PC-3 (cell line): ENCODE data around the gene HADHB. TPM values are rescaled to one million over a fixed set of nuclear protein-coding genes. Genes with fewer than 3 reads are reported as not detected.

Experiments
- ATAC-seq: fragments of 200-7000 bp; cut with Tn5 transposase; 2 replicates; pipeline ENCODE4 v1.9.1; 2020; ENCODE audit warnings: mild to moderate bottlenecking, moderate library complexity
- BruUV-seq: library from RNA; stranded (reverse); fragments of 400-500 nt; replicated peaks from 2 replicates; lab custom pipeline; 2021; lab: Mats Ljungman, UMichigan
- CTCF ChIA-PET: fragments of 300-600 bp; sonication (Branson Sonifier 250); formaldehyde crosslinking; loops from one replicate; lab custom pipeline; 2022; ENCODE audit warnings: antibody characterized with exemption; lab: Charles Lee
- POLR2A ChIA-PET: fragments of 300-600 bp; sonication (Branson Sonifier 250); formaldehyde crosslinking; loops from one replicate; lab custom pipeline; 2022; ENCODE audit warnings: antibody characterized with exemption; ENCODE audit not compliant: unreplicated experiment; lab: Charles Lee
- DNase-seq: peaks from one replicate; pipeline ENCODE4 v3.0.0-alpha.2; 2015
- H2AFZ ChIP-seq: fragments of 300-600 bp; sonication (generic); 2 replicates; pipeline ENCODE4 v1.6.0; 2016; ENCODE audit warnings: antibody characterized with exemption, low read length
- H3F3A ChIP-seq: fragments of 300-600 bp; sonication (generic); one replicate; pipeline ENCODE4 v1.6.0; 2017; ENCODE audit warnings: antibody characterized with exemption, low read length, control low read depth, mild to moderate bottlenecking; ENCODE audit not compliant: unreplicated experiment
- H3K27ac ChIP-seq: fragments of 300-600 bp; sonication (generic); 2 replicates; pipeline ENCODE4 v1.5.1; 2016; ENCODE audit warnings: mild to moderate bottlenecking, low read length
- H3K27me3 ChIP-seq: fragments of 300-600 bp; sonication (generic); 2 replicates; pipeline ENCODE4 v1.6.1; 2016; ENCODE audit warnings: low read length, mixed read lengths
- H3K36me3 ChIP-seq: fragments of 300-600 bp; sonication (generic); 2 replicates; pipeline ENCODE4 v1.6.1; 2016; ENCODE audit warnings: low read depth, mixed run types, low read length, mixed read lengths
- H3K4me1 ChIP-seq: fragments of 300-600 bp; sonication (generic); 2 replicates; pipeline ENCODE4 v1.5.1; 2016; ENCODE audit warnings: low read length; ENCODE audit not compliant: insufficient read depth
- H3K4me2 ChIP-seq: fragments of 300-600 bp; sonication (generic); 2 replicates; pipeline ENCODE4 v1.6.0; 2016; ENCODE audit warnings: low read length
- H3K4me3 ChIP-seq: fragments of 300-600 bp; sonication (generic); 2 replicates; pipeline ENCODE4 v1.5.1; 2016; ENCODE audit warnings: mild to moderate bottlenecking, low read length, mixed read lengths
- H3K79me2 ChIP-seq: fragments of 300-600 bp; sonication (generic); 2 replicates; pipeline ENCODE4 v1.6.1; 2017; ENCODE audit warnings: low read length, mixed read lengths
- H3K9ac ChIP-seq: fragments of 300-600 bp; sonication (generic); 2 replicates; pipeline ENCODE4 v1.6.0; 2016; ENCODE audit warnings: mild to moderate bottlenecking, low read length
- H3K9me2 ChIP-seq: fragments of 300-600 bp; sonication (generic); replicated peaks from 2 replicates; pipeline ENCODE4 v1.6.1; 2016; ENCODE audit warnings: mixed run types, low read length, mixed read lengths
- H3K9me3 ChIP-seq: fragments of 300-600 bp; sonication (generic); 2 replicates; pipeline ENCODE4 v1.6.1; 2016; ENCODE audit warnings: low read length, mixed read lengths
- H4K20me1 ChIP-seq: fragments of 300-600 bp; sonication (generic); 2 replicates; pipeline ENCODE4 v1.6.1; 2016; ENCODE audit warnings: low read length, mixed read lengths
- CTCF ChIP-seq: fragments of 300-600 bp; sonication (generic); conservative IDR thresholded peaks from 2 replicates; pipeline ENCODE4 v1.5.1; 2017; ENCODE audit warnings: antibody characterized with exemption, low read depth, mild to moderate bottlenecking, low read length
- EZH2 ChIP-seq: fragments of 300-600 bp; sonication (generic); IDR thresholded peaks from one replicate; pipeline ENCODE4 v1.6.1; 2017; ENCODE audit warnings: antibody characterized with exemption, mild to moderate bottlenecking, low read length; ENCODE audit not compliant: unreplicated experiment
- EZH2phosphoT487 ChIP-seq: fragments of 300-600 bp; sonication (generic); IDR thresholded peaks from 2 replicates; pipeline ENCODE4 v1.6.1; 2018; ENCODE audit warnings: mild to moderate bottlenecking, antibody characterized with exemption, low read length, borderline replicate concordance
- intact Hi-C: fragments of 100-400 bp; cut with micrococcal nuclease; formaldehyde crosslinking; loops from 2 replicates; pipeline ENCODE4 v1.9.0; 2023
- total RNA-seq: library from RNA; depleted of rRNA; stranded (reverse); fragments of >200 nt; gene quantifications from 2 replicates; pipeline ENCODE4 v1.2.3, GENCODE V29; 2014

HADHB gene
- total RNA-seq, 1 experiment from 2014 or later = 72.3 TPM

- no peak overlapping the region for H3K27ac ChIP-seq
- no peaks in the 10 kb centered on the region for H3K27me3 ChIP-seq
- intact Hi-C loops = no loop called here
- H2AFZ ChIP-seq = no peak overlapping the region
- ChIA-PET CTCF (no interaction called here), POLR2A (no interaction called here)
- H3K9ac ChIP-seq = no peak overlapping the region
- no peaks in the 10 kb centered on the region for H4K20me1 ChIP-seq
- no peaks in the 10 kb centered on the region for H3K79me2 ChIP-seq
- DNase-seq = no peak
- peaks cover 17% of the 10 kb centered on the region; the same call in 1 of the 2 replicates for H3K4me1 ChIP-seq
- no peaks in the 10 kb centered on the region for H3K9me3 ChIP-seq
- ATAC-seq = no peak
- H3K4me2 ChIP-seq = no peak overlapping the region
- H3K4me3 ChIP-seq = no peak overlapping the region
- no peaks in the 10 kb centered on the region for H3F3A ChIP-seq
- BruUV-seq = no TSS peak
- TF ChIP-seq EZH2phosphoT487 (no peak), EZH2 (no peak), CTCF (no peak)
- H3K9me2 ChIP-seq = no peaks in the 10 kb centered on the region
- H3K36me3 ChIP-seq = no peaks in the 10 kb centered on the region
These were observed 52.3 kb downstream of the HADHB start for GRCh38 chr2:26297061-26297460.

DNA sequence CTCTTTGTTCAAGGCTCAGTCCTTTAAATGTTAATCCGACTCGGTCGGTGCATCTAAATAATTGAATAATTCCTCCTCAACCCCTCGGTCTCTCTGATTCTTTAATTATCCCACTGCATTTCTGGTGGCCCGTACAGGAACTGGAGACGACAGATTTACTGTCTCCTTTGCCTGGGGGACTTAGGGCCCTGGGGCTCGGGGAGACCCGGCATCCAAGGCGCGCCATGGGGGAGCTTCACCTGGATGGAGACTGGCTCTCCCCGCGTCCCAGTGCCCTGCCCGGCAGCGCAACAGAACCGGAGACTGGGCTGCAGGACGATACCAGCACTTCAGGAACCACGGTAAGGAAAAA, 53.5 kb downstream of the HADHB start:
- Histone ChIP-seq H3K4me3 (no peak overlapping the region), H3K27ac (no peak overlapping the region)
- no peak for ATAC-seq

More for the DNA sequence above, 53.5 kb downstream of the HADHB start:
- CTCF ChIA-PET = no interaction called here
- TF ChIP-seq EZH2phosphoT487 = no peak
- no peak for TF ChIP-seq CTCF
- no peak for TF ChIP-seq EZH2
- POLR2A ChIA-PET = no interaction called here
- intact Hi-C loops = no loop called here
- Histone ChIP-seq H3K4me2 (no peak overlapping the region), H3K27me3 (no peaks in the 10 kb centered on the region), H4K20me1 (no peaks in the 10 kb centered on the region), H2AFZ (no peak overlapping the region), H3K9me3 (no peaks in the 10 kb centered on the region), H3K79me2 (no peaks in the 10 kb centered on the region), H3F3A (no peaks in the 10 kb centered on the region), H3K9ac (no peak overlapping the region), H3K4me1 (peaks cover 17% of the 10 kb centered on the region), H3K36me3 (no peaks in the 10 kb centered on the region), H3K9me2 (no peaks in the 10 kb centered on the region)
- no peak for DNase-seq
- no TSS peak for BruUV-seq
